ENCODE data around the gene ALDH3B2.

The ALDH3B2 gene

GRCh38 chr11:67612751-67613150 lies 61.7 kb downstream of the ALDH3B2 start:
- DNase-seq: no peak
